NCI-H82 treated with DMSO at 0.1 percent for 48 hours (cell line): ENCODE results near the gene DNAL4.

Experiments used
- DNase-seq: peaks from one replicate; lab custom pipeline; 2025; ENCODE audit not compliant: unreplicated experiment; lab: John Stamatoyannopoulos, UW

Gene DNAL4

DNA sequence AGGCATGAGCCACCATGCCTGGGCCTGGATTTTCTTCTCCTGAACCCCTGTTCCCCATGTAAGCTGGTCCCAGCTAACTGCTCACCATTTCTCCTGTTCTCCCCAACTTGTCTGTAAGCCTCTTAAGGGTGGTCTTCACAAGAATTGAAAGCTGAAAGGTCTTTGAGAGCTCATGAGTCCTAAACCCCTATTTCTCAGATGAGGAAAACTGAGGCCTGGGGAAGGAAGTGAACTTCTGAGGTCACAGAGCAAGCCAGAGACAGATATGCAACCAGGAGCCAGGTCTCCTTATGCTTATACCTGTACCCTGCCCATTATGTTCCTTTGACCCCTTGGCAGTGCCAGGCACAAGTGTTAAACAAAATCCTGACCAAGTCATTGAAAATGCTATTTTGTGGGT, 33.6 kb upstream of the DNAL4 start:
- no peak for DNase-seq

DNA sequence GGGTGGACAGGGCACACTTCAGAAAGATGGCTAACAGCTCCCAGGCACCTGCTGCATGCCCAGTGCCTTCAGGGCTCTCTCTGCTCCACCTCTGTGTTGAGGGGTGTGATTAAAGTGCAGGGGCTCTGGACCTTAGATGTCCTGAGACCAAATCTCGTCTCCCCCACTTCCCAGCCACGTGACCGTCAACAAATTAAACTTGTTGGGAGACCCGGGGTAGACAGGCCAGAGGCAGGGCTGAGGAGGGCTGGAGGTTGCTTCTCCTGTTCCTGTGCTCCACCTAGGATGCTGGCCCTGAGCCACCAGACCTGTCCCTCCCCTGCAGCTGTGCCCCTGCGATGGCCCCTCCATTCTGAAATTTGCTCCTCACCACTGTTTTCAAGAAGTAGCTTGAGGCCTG, 32.9 kb upstream of the DNAL4 start:
- DNase-seq, result no peak

DNA sequence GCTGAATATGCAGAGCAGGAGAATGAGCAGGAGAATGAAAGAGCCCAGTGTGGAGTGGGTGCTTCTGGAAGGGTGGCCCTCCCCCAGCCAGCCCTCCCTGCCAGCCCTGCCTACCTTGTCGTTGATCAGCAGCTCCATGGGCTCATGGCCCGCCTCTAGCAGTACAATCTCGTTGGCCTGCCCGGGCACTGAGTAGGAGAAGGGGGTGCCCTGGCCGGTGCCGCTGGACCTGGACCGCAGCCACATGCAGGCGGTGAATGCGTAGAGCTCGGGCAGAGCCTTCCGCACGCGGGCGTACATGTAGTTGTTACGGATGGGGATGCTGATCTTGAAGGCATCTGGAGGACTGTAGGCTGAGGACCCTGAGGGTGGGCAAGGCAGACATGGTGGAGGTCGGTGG, 32.4 kb upstream of the DNAL4 start:
- no peak for DNase-seq

DNA sequence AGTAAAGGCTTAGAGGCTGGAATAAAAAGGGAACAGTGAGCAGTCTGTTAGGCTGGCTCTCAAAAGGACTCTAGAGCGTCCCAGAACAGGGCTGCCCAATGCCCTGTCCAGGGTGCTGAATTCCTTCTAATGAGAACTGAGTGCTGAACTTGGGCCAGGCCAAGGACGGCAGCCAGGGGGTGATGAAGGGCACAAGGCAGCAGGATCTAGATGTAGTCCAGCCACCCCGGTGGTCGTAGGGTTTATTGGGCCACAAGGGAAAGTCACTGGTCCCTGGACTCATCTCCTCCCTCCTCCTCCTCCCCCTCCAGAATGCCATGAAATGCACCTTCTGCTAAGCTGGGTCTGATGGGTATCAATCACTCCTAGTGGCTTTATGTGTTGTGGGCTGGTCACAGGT, 30.6 kb upstream of the DNAL4 start:
- DNase-seq, result no peak

DNA sequence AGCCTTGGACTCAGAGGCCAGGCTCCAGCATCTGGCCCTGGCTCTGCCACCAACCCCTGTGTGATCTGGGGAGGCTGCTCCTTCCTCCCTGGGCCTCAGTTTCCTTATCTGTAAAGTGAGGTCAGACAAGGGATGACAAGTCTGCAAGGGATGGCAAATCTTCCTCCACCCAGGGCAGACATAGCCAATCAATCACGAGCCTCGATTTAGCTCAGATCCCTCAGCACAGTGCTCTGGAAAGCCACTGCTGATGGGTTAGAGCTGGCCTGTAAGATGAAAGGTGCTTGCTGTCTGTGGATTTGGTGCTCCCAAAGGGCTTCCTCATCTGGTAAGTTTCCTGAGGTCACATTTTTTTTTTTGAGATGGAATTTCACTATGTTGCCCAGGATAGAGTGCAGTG, 29.7 kb upstream of the DNAL4 start:
- no peak for DNase-seq

DNA sequence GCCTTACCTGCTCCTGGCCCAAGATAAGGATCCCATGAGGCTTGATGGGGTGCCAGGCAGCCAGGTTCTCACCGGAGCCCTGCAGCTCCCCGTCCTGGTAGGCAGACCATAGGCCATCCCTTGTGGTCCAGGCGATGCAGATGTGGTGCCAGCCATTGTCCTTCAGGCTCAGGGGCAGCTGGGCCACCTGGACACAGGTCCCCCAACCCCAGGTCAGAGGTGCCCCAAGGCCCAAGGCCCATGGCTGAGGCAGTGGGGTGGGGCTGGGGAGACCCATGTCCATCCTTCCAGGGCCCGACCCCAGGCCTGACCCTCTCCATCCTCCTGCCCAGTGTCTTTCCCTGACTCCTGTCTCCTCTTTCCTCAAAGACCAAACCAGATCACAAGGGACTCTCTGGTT, 29.1 kb upstream of the DNAL4 start:
- DNase-seq, result no peak

DNA sequence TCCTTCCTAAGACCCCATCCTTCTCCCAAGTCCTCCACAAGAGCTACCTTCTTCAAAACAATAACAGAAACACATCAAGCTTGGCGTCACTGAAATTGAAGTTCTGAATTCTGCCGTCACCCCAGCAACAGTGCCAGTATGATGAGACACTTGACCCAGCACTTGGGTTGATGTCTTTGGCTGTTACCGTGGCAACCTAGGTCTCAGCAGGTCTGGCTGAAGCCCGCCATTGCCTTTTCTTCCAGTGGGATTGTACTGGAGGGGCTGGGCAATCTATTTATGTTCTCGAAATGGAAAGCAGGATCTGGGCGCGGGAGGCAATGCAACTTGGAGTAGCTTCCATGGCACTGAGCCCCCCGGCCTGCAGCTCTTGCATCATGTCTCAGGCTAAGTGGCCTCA, 26.1 kb upstream of the DNAL4 start:
- DNase-seq, result no peak

DNA sequence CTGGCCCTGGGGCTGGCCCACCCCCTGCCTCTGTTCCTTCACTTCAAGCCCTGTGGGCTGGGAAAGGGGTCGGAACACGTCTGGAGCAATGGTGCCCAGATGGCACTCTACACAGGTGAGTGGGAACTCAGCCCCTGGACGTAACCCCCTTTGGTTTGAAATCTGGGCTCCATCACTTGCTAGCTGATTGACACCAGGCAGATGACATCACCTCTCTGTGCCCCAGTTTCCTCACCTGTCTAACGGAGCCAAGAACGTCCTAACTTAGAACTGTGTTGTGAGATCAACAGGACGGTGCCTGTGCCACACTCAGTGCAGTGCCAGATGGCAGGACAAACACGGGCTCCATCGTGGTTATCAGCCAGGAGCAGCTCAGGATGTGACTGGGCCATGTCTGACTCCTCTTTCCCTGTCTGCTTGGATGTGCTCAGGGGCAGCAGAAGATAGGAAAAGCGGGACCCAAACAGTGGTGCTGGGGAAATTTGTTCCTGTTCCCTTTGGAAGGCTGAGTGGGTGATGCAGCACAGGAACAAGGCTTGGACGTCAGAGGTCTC, 25.5 kb upstream of the DNAL4 start:
- no peak for DNase-seq

DNA sequence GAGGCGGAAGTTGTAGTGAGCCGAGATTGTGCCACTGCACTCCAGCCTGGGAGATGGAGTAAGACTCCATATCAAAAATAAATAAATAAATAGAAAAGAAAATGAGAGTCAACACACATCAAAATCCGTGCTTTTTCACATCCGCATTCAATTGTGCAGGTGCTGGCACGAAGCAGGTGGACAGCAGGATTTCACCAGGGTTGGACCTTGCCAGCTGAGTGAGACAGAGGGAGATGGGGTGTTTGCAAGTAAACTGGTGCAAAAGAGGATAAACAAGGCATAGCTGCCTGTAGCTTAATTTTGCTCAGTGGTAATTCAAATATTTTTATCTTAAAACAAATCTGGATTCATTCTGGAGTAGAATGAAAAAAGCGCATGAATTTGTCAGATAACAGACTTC, 23.3 kb upstream of the DNAL4 start:
- no peak for DNase-seq

DNA sequence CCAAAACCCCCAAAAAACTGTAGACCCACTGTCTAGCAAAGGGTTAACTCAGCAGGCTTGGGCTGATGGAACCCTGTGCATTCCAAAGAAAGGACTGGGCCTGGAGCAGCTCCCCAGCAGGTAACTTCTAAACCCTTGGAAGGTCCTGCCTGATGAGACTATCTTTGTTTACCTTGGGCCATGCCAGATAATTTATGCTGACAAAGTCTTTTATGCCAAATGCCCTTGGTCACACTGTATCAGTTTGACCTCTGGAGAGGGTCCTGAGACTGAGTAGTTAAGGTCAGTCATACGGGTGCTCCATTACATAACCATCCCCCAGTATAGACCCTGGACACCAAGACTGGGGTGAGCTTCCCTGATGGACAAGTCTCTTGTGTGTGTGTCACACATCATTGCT, 21.9 kb upstream of the DNAL4 start:
- DNase-seq, result no peak

DNA sequence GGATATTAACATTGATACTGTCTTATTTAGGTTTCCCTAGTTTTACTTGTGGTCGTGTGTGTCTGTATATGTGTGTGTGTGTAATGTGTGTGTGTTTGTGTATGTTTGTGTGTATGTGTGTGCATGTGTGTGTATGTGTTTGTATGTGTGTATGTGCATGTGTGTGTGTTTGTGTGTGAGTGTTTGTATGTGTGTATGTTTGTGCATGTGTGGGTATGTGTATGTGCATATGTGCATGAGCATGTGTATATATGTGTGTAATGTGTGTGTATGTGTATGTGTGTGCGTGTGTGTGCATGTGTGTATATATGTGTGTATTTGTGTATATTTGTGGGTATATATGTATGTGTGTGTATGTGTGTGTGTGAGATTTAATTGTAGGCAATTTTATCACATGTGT, 17.3 kb upstream of the DNAL4 start:
- no peak for DNase-seq

DNA sequence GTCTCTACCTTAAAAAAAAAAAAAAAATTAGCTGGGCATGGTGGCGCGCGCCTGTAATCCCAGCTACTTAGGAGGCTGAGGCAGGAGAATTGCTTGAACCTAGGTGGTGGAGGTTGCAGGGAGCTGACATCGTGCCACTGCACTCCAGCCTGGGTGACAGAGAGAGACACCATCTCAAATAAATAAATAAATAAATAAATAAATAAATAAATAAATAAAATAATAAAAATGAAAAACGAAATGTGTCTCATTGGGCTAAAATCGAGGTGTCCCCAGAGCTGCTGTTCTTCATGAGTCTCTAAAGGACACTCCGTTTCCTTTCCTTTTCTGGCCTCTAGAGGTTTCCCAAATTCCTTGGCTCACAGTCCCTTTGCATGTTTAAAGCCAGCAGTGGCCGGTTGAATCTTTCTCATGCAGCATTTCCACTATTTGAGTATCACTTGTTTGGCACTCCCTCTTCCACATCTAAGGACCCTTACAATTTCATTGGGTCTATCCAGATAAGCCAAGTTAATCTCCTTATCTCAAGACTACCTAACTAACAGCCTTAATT, 11.2 kb upstream of the DNAL4 start:
- peak; percentile 68 for DNase-seq

DNA sequence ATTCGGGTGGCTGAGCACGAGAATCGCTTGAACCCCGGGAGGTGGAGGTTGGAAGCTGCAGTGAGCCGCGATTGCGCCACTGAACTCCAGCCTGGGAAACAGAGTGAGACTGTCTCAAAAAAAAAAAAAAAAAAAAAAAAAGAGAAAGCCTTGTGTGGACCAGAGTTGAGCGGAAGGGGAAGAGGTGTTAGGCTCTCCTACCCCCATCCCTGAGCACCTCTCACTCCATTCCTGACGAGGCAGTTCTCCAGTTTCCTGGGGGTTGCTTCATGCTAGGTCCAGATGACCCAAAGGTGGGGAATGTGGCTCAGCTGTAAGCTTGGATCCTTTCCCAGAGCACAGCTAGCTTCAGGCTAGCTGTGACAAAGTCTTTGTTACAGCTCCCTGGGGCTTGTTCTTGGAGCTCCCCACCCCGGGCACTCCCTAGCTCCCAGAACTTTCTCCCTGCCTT, 8.8 kb upstream of the DNAL4 start:
- no peak for DNase-seq

DNA sequence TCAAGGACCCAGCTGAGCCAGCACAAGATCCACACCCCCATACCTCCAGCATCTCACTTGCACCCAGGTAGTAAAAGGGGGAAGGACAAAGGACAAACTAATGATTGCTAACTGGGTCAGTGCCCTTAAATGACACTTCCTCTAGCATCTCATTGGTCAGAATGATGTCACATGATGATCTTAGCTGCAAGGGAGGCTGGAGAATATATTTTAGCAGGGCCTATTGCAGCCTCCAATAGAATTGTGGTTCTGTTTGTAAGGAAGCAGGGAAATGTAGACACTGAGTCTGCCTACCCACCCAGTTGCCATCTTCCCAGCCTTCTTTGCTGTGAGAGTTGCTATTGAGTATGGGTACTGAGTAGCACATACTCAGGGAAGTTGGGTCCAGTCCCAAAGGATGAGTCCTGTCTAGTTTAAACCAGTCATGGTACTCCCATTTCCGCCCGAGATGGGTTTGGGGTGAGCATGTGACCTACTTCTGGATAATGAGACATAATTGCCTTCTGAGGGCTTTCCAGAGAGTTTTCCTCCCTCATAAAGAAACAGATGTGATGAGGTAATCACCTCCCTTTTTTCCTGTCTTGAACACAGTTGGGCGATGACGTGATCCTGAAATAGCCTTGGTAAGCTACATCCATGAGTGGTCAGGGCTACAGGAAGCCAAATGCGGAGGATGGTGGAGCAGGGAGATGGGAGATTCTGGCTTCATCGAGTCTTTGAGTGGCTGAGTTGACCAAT, 5.5 kb upstream of the DNAL4 start:
- DNase-seq, result no peak

DNA sequence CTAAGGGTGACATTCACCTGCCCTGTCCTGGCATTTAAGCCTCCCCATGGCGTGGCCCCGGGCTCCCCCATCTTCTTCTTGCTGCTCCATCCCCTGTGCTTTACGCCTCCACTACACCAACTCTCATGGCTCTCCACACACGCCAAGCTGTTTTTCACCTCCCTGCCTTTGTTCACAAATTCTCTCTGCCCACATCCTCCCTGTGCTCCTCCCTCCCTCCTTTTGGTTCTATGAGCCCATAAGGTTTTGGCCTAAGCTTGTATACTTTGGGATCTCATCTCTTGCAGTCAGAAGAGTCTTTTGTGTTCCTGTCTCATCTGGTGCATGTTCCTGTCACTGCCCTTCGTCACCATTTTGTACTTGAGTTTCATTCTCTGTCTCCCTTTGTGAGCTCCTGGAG, 4.6 kb upstream of the DNAL4 start:
- DNase-seq, result no peak

DNA sequence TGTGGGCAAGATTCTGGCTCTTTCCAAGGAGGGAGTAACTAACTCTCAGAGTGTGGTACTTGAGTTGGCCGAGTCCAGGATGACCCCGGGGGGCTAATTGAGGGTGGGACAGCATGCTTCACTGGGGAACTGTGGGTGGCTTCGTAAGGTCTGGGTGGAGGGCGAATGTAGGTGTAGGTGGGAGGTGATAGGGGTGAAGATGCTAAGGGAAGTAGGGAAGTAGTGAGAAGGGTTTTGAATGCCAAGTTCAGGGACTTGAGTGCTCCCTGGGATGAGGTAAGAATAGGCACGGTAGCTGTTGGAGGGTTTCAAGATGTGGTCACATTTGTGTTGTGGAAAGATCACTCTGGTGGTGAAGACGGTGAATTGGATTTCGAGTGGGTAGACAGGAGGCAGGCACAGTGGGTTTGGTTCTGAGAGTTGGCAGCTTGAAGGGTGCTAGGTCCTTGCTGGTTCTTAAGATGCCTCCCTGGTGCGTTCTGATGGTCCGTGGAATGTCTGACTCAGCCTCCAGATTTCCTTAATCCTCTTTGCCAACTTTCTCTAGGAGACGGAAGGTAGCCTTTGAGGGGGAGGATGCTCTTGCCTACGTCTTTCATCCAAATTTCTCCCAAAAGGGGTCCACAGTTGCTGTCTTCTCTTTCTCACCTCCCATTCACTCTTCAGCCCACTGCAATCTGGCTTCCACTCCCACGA, 2.5 kb upstream of the DNAL4 start:
- no peak for DNase-seq

DNA sequence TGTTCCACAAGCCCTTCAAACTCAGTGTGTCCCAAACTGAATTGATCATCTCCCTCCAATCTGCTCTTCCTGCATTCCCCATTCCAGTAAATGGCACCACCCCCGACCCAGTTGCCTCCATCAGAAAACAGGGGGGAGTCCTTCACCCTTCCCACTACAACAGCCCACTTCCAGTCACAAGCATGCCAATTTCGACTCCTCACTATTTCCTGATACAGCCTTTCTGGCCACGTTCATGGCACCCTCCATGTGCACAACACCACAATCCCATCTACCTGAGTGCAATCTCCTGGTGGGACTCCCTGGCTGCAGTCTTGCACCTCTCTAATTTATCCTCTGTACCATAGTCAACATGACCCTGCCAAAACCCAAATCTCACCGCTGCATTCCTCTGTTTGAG, 1.6 kb upstream of the DNAL4 start:
- no peak for DNase-seq

DNA sequence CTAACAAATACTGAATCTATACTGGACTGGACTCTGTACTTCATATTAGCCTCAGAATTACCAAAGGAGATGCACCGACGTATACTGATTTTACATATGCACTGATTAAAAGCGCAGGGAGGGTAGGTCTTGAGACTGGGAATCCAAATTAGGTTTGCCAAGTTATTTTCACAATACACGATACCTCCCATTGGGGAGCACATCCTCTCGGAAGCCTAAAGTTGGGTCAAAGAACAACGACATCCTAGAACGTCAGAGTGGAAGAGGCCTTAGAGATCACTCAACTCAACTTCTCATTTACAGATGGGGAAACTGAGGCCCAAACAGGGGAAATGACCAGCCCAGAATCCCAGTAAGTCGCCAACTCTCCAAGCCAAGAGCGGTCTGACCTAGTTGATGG, 626 bp downstream of the DNAL4 start:
- DNase-seq, result no peak

DNA sequence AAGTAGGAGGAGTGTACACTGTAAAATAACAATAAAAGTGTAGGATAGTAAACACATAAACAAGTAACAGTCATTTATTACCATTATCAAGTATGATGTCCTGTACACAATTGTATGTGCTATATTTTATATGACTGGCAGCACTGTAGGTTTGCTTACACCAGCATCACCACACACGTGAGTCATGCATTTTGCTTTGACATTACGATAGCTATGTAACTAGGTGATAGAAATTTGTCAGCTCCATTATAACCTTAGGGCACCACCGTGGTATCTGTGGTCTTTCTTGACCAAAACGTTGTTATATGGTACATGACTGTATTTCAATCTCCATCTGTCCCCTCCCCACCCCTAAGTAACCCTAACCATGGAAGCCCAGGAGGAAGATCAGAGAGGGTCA, 1.1 kb downstream of the DNAL4 start:
- DNase-seq, result no peak

DNA sequence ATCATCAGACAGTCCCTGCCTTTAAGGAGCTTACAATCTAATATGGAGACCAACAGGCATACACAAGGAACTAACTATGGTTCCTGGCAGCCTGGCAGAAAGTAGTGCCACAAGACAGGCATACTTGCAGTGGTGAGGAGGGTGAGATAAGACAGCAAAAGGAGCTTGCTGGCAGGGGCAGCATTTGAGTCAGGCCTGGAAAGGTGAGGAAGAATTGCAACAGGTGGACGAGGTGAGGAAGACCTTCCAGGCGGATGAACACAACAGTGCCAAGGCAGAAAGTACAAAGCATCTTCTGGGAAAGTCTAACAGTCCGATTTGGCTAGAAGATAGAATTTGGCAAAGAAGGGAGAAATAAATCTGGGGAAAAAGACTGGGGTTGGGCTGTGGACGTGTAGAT, 4.3 kb downstream of the DNAL4 start:
- no peak for DNase-seq

DNA sequence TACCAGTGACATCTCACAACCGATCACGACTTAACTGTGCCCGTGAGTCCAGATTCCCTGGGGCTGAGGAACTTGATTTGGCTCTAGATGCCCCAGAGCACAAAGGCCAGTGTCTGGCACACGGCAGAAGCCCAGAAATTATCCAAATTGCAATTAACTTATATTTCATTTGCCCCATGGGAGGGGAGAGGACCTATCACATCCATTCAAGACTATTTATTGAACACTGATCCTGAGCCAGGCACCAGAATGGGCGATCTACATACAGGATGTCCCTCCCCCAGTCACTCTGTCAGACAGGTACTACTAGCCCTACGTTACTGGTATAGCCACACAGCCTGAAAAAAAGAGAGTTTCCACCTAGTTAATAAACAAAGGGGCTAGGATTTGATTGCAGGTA, 5.1 kb downstream of the DNAL4 start:
- no peak for DNase-seq
